Neural cell (in vitro differentiated cells): ENCODE measurements around the gene PRKAG2. TPM values are rescaled to one million over a fixed set of nuclear protein-coding genes. Genes with fewer than 3 reads are reported as not detected.

Experiments used
- H2AFZ ChIP-seq: fragments of 200-600, 300-800 bp; sonication (generic), shearing (Covaris generic); 2 replicates; pipeline ENCODE4 v1.6.0; 2014; ENCODE audit warnings: low read depth, mild to moderate bottlenecking, antibody characterized with exemption, low read length, moderate library complexity
- H3F3A ChIP-seq: fragments of 200-600 bp; shearing (Covaris generic); 2 replicates; pipeline ENCODE4 v1.6.1; 2016; ENCODE audit warnings: mild to moderate bottlenecking, moderate library complexity, mixed read lengths, antibody characterized with exemption, low read length; ENCODE audit not compliant: insufficient read depth, poor library complexity, severe bottlenecking
- H3K27ac ChIP-seq: fragments of 200-600, 300-800 bp; sonication (generic), shearing (Covaris generic); 2 replicates; pipeline ENCODE4 v1.5.1; 2014; ENCODE audit warnings: mild to moderate bottlenecking, low read length, moderate library complexity
- H3K27me3 ChIP-seq: fragments of 300-800, 200-600 bp; sonication (generic), shearing (Covaris generic); 2 replicates; pipeline ENCODE4 v1.6.0; 2014; ENCODE audit warnings: mild to moderate bottlenecking, low read depth, low read length, moderate library complexity; ENCODE audit not compliant: insufficient read depth
- H3K36me3 ChIP-seq: fragments of 300-800, 200-600 bp; sonication (generic), shearing (Covaris generic); 2 replicates; pipeline ENCODE4 v1.5.1; 2014; ENCODE audit warnings: mild to moderate bottlenecking, antibody characterized with exemption, low read length, moderate library complexity; ENCODE audit not compliant: insufficient read depth
- H3K4me2 ChIP-seq: fragments of 300-800, 200-600 bp; sonication (generic), shearing (Covaris generic); 2 replicates; pipeline ENCODE4 v1.6.0; 2014; ENCODE audit warnings: mild to moderate bottlenecking, low read length
- H3K4me3 ChIP-seq: fragments of 300-800, 200-600 bp; sonication (generic), shearing (Covaris generic); 2 replicates; pipeline ENCODE4 v1.5.1; 2014; ENCODE audit warnings: mild to moderate bottlenecking, low read length, moderate library complexity
- H3K79me2 ChIP-seq: fragments of 200-600 bp; shearing (Covaris generic); replicated peaks from 2 replicates; pipeline ENCODE4 v1.6.0; 2014; ENCODE audit warnings: mild to moderate bottlenecking, low read length, moderate library complexity; ENCODE audit not compliant: insufficient read depth
- H3K9ac ChIP-seq: fragments of 300-800, 200-600 bp; sonication (generic), shearing (Covaris generic); 2 replicates; pipeline ENCODE4 v1.6.1; 2016; ENCODE audit warnings: mild to moderate bottlenecking, low read length, mixed read lengths
- H3K9me2 ChIP-seq: fragments of 200-600 bp; shearing (Covaris generic); 2 replicates; pipeline ENCODE4 v1.6.1; 2016; ENCODE audit warnings: mild to moderate bottlenecking, low read length, mixed read lengths; ENCODE audit not compliant: insufficient read depth
- H3K9me3 ChIP-seq: fragments of 200-600, 300-800 bp; sonication (generic), shearing (Covaris generic); 2 replicates; pipeline ENCODE4 v1.6.1; 2016; ENCODE audit warnings: mild to moderate bottlenecking, mixed run types, low read length, moderate library complexity, mixed read lengths
- H4K20me1 ChIP-seq: fragments of 200-600 bp; shearing (Covaris generic); 2 replicates; pipeline ENCODE4 v1.6.1; 2016; ENCODE audit warnings: mild to moderate bottlenecking, mixed run types; ENCODE audit not compliant: insufficient read depth
- CTCF ChIP-seq: fragments of 450-650 bp; IDR thresholded peaks from 2 replicates; pipeline ENCODE4 v1.5.1; 2014; ENCODE audit warnings: antibody characterized with exemption, mild to moderate bottlenecking, moderate library complexity; ENCODE audit not compliant: poor library complexity, severe bottlenecking
- EP300 ChIP-seq: fragments of 450-650 bp; conservative IDR thresholded peaks from 2 replicates; pipeline ENCODE4 v1.6.1; 2014; ENCODE audit warnings: antibody characterized with exemption, mild to moderate bottlenecking, moderate library complexity; ENCODE audit not compliant: poor library complexity, severe bottlenecking
- EZH2 ChIP-seq: fragments of 200-600, 300-800 bp; shearing (Covaris generic), sonication (generic); IDR thresholded peaks from 2 replicates; pipeline ENCODE4 v1.6.1; 2014; ENCODE audit warnings: antibody characterized with exemption, low read length, borderline replicate concordance, mild to moderate bottlenecking; ENCODE audit not compliant: insufficient read depth, poor library complexity, severe bottlenecking
- MXI1 ChIP-seq: fragments of 450-650 bp; conservative IDR thresholded peaks from 2 replicates; pipeline ENCODE4 v1.6.1; 2014; ENCODE audit warnings: antibody characterized with exemption, mild to moderate bottlenecking; ENCODE audit not compliant: poor library complexity, severe bottlenecking
- POLR2AphosphoS5 ChIP-seq: IDR thresholded peaks from 2 replicates; pipeline ENCODE4 v1.6.1; 2012
- RAD21 ChIP-seq: fragments of 450-650 bp; conservative IDR thresholded peaks from 2 replicates; pipeline ENCODE4 v1.6.1; 2014; ENCODE audit warnings: antibody characterized with exemption, mild to moderate bottlenecking, moderate library complexity
- REST ChIP-seq: IDR thresholded peaks from 2 replicates; pipeline ENCODE4 v1.6.1; 2012; ENCODE audit warnings: borderline replicate concordance
- SMC3 ChIP-seq: fragments of 450-650 bp; conservative IDR thresholded peaks from 2 replicates; pipeline ENCODE4 v1.6.1; 2014; ENCODE audit warnings: antibody characterized with exemption, mild to moderate bottlenecking, moderate library complexity; ENCODE audit not compliant: poor library complexity
- TAF1 ChIP-seq: IDR thresholded peaks from 2 replicates; pipeline ENCODE4 v1.6.1; 2012; ENCODE audit warnings: low read depth
- polyA plus RNA-seq: library from polyadenylated mRNA; depleted of rRNA; stranded (reverse); fragments of >200 nt; gene quantifications from 2 replicates; pipeline ENCODE4 v1.2.3, GENCODE V29; 2014

PRKAG2 gene
- polyA plus RNA-seq, 1 donor from 2014 or later: 22.9 TPM

- Histone ChIP-seq H3K36me3 (no peaks in the 10 kb centered on the region), H3F3A (no peaks in the 10 kb centered on the region), H3K4me3 (no peak overlapping the region), H3K9me3 (no peaks in the 10 kb centered on the region), H3K4me2 (no peak overlapping the region), H3K27ac (no peak overlapping the region), H3K79me2 (no peaks in the 10 kb centered on the region), H3K27me3 (no peaks in the 10 kb centered on the region), H2AFZ (no peak overlapping the region), H3K9ac (no peak overlapping the region), H3K9me2 (no peaks in the 10 kb centered on the region), H4K20me1 (no peaks in the 10 kb centered on the region)
- no peak for TF ChIP-seq MXI1
- no peak for TF ChIP-seq POLR2AphosphoS5
- no peak for TF ChIP-seq EP300
- no peak for TF ChIP-seq RAD21
- no peak for TF ChIP-seq SMC3
These were observed 118.0 kb downstream of the PRKAG2 start for GRCh38 chr7:151758622-151759540.

GRCh38 chr7:151757274-151757673, 119.6 kb downstream of the PRKAG2 start:
- H3K27ac ChIP-seq: no peak overlapping the region
- no peak overlapping the region for H3K9ac ChIP-seq
- H3K4me2 ChIP-seq: no peak overlapping the region
- H4K20me1 ChIP-seq: no peaks in the 10 kb centered on the region
- no peaks in the 10 kb centered on the region for H3K79me2 ChIP-seq
- no peak overlapping the region for H2AFZ ChIP-seq
- H3F3A ChIP-seq: no peaks in the 10 kb centered on the region
- H3K9me2 ChIP-seq: no peaks in the 10 kb centered on the region
- no peaks in the 10 kb centered on the region for H3K27me3 ChIP-seq
- no peaks in the 10 kb centered on the region for H3K36me3 ChIP-seq
- no peaks in the 10 kb centered on the region for H3K9me3 ChIP-seq
- TF ChIP-seq SMC3 (no peak), REST (no peak), POLR2AphosphoS5 (no peak), EZH2 (no peak), TAF1 (no peak), EP300 (no peak), CTCF (no peak), MXI1 (no peak), RAD21 (no peak)
- H3K4me3 ChIP-seq: no peak overlapping the region
